ENCODE results near the gene CD22. TPM values are rescaled to one million over a fixed set of nuclear protein-coding genes. Genes with fewer than 3 reads are reported as not detected.
A peak's percentile ranks its signal among the peaks of the same experiment; 100 is the strongest.
"Not testable (repeated sequence)": the region's sequence is repeated elsewhere in the genome, so short reads cannot be mapped to it uniquely, and the experiment has no call there.

Gene CD22
- total RNA-seq, 4 donors from 2014 or later = 1.3 to 5.8 (median 2.7) TPM

- no peak for TF ChIP-seq CTCF (IDR thresholded peaks at IDR 0.05)
- no peak for ATAC-seq (ENCODE audit: low FRiP score)
- DNase-seq (ENCODE audit: low spot score) = peak; percentile 9
These were observed 23.1 kb downstream of the CD22 start for GRCh38 chr19:35352177-35352447.

DNA sequence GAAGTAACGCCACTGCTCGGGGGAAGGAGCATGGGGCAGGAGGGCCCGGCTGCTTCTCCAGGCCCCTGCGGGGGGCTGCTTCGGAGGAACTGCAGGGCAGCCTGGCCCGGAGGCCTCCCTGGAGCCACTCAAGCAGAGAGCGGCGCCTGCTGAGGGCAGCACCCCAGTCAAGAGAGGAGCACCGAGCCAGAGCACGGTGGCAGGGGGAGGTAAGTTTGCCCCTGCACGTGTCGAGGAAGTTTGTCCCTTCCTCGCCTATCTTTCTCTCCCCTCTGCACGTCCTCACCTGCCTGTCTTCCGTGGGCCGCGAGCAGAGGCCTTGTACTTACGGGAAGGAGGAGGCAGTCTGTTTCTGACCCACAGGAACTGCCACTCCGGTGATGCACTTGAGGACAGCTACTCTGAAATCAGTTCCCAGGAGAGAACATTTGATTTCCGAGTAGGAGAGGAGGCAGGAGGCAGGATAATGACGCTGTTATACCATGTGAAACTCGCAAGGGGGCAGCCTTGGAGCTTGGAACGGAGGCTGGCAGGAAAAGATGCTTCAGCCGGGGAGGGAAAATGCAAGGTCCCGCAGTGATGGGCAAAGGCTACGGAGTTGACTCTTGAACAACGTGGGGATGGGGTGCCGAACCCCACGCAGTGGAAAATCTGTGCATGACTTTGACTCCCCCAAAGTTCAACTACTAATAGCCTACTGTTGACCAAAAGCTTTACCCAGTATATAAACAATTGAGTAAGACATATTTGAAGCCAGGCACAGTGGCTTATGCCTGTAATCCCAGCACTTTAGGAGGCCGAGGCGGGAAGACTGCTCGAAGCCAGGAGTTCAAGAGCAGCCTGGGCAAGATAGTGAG lies 23.7 kb downstream of the CD22 start:
- DNase-seq (ENCODE audit: low spot score) = peak; percentile 29
- peak; percentile 73 for ATAC-seq (ENCODE audit: low FRiP score)

GRCh38 chr19:35353635-35354034 lies 24.6 kb downstream of the CD22 start:
- DNase-seq (ENCODE audit: low spot score) (no peak), ATAC-seq (ENCODE audit: low FRiP score) (no peak)
- no peak for TF ChIP-seq CTCF (IDR thresholded peaks at IDR 0.05)

More for the DNA sequence above, 23.7 kb downstream of the CD22 start:
- peak in 2 of 3 donors; percentile 65 to 72 for TF ChIP-seq CTCF (IDR thresholded peaks at IDR 0.05)

GRCh38 chr19:35354898-35355297 lies 25.9 kb downstream of the CD22 start:
- ATAC-seq (ENCODE audit: low FRiP score) (no peak), DNase-seq (ENCODE audit: low spot score) (no peak)
- no peak for TF ChIP-seq CTCF (IDR thresholded peaks at IDR 0.05)

DNA sequence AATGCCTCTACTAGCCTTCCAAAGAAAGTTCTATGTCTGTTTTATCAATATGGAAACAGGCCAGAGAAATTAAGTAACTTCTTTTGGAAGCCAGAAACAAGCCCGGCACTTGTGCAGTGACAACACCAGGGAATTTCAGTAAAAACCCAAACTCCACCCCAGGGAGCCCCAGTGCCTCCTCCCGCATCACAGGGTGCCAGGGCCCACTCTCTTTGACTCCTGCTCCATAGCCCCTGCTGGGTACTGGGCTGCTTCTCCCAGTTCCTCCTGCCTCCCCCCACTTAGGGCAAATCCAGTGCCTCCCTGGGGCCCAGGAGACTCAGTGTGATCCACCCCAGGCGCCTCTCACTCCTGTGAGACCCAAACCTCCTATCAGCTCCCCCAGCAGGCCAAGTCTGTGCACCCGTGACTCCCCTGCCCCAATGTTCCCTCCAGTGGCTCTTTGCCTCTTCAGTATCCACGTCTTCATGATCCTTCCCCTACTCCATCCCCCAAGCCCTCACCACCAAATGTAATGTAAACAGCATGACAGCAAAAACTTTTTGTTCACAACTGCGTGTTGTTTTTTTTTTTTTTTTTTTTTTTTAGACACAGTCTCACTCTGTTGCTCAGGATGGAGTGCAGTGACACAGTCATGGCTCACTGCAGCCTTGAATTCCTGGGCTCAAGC lies 26.9 kb downstream of the CD22 start:
- no peak for TF ChIP-seq CTCF (IDR thresholded peaks at IDR 0.05)
- DNase-seq (ENCODE audit: low spot score) (no peak), ATAC-seq (ENCODE audit: low FRiP score) (no peak)

- TF ChIP-seq CTCF (IDR thresholded peaks at IDR 0.05) = no peak
- ATAC-seq (ENCODE audit: low FRiP score) (no peak), DNase-seq (ENCODE audit: low spot score) (no peak)
These were observed 29.0 kb downstream of the CD22 start, which contains the start of gene FFAR3 for GRCh38 chr19:35357867-35358573. Gene FFAR3, plus strand, starts transcription at chr19:35358460. Its CDS starts 431 bp downstream, at chr19:35358891.

- not testable (repeated sequence) for ATAC-seq (ENCODE audit: low FRiP score); DNase-seq (ENCODE audit: low spot score)
These were observed 29.8 kb downstream of the CD22 start for GRCh38 chr19:35358834-35359233.

GRCh38 chr19:35359395-35359794 lies 30.4 kb downstream of the CD22 start:
- not testable (repeated sequence) for ATAC-seq (ENCODE audit: low FRiP score); DNase-seq (ENCODE audit: low spot score)

- ATAC-seq (ENCODE audit: low FRiP score); DNase-seq (ENCODE audit: low spot score): not testable (repeated sequence)
These were observed 31.1 kb downstream of the CD22 start for GRCh38 chr19:35360081-35360480.
